SH-SY5Y (cell line): ENCODE data around the gene PRSS38.

Source experiments
- GATA2 ChIP-seq: IDR thresholded peaks from 2 replicates; pipeline ENCODE4 v1.6.1; 2011; ENCODE audit warnings: mild to moderate bottlenecking, low read depth, low read length
- GATA3 ChIP-seq: IDR thresholded peaks from 2 replicates; pipeline ENCODE4 v1.6.1; 2011; ENCODE audit warnings: low read depth, mild to moderate bottlenecking, low read length, moderate library complexity

- no peak for TF ChIP-seq GATA3
- TF ChIP-seq GATA2, result no peak
Observed at GRCh38 chr1:227849251-227849650, 33.8 kb downstream of the PRSS38 start.
